ENCODE data around the gene BUD23. TPM values are rescaled to one million over a fixed set of nuclear protein-coding genes. Genes with fewer than 3 reads are reported as not detected.
A peak's percentile ranks its signal among the peaks of the same experiment; 100 is the strongest.

Gene BUD23
- total and polyA plus RNA-seq, 7 donors = 34.2 to 86.8 (median 37.1) TPM

GRCh38 chr7:73700581-73701134 lies 17.3 kb downstream of the BUD23 start:
- Histone ChIP-seq H3K36me3 (peaks cover 15 to 64% (median 30%) of the 10 kb centered on the region in 4 donors), H3K4me1 (peaks cover 0 to 24% (median 23%) of the 10 kb centered on the region in 4 donors), H3K27me3 (no peaks in the 10 kb centered on the region), H3K4me3 (no peak overlapping the region), H3K9me3 (no peaks in the 10 kb centered on the region), H3K27ac (no peak overlapping the region)
- no peak for DNase-seq
- TF ChIP-seq POLR2A (IDR thresholded peaks at IDR 0.05) = no peak
- TF ChIP-seq EP300 (IDR thresholded peaks at IDR 0.05) = no peak
- no peak for TF ChIP-seq CTCF (IDR thresholded peaks at IDR 0.05)
- TF ChIP-seq POLR2AphosphoS5 (IDR thresholded peaks at IDR 0.05) = no peak
- intact Hi-C loops (cut with DNase I) = no loop called here
- 90 to 91% methylated on average over 15 of the region's 15 CpGs for WGBS, 2 donors

GRCh38 chr7:73701357-73701995 lies 18.1 kb downstream of the BUD23 start:
- Histone ChIP-seq H3K4me1 (peaks cover 0 to 25% (median 23%) of the 10 kb centered on the region in 4 donors), H3K4me3 (no peak overlapping the region), H3K27ac (no peak overlapping the region), H3K27me3 (no peaks in the 10 kb centered on the region), H3K9me3 (no peaks in the 10 kb centered on the region), H3K36me3 (peaks cover 9 to 56% (median 26%) of the 10 kb centered on the region in 4 donors)
- intact Hi-C loops (cut with DNase I) = no loop called here
- TF ChIP-seq CTCF (IDR thresholded peaks at IDR 0.05) (peak in 3 of 4 experiments; percentile 21 to 45 (median 35)), EP300 (IDR thresholded peaks at IDR 0.05) (no peak)
- DNase-seq = no peak
- WGBS, 2 donors = 51 to 72% methylated on average over 13 of the region's 13 CpGs

- Histone ChIP-seq H3K36me3 (peaks cover 2 to 49% (median 23%) of the 10 kb centered on the region in 4 donors), H3K27ac (no peak overlapping the region), H3K4me3 (no peak overlapping the region), H3K27me3 (no peaks in the 10 kb centered on the region), H3K4me1 (peaks cover 0 to 25% (median 23%) of the 10 kb centered on the region in 4 donors), H3K9me3 (no peaks in the 10 kb centered on the region)
- WGBS, 2 donors = 79 to 88% methylated on average over 8 of the region's 8 CpGs
- TF ChIP-seq EP300 (IDR thresholded peaks at IDR 0.05) (no peak), POLR2A (IDR thresholded peaks at IDR 0.05) (no peak), CTCF (IDR thresholded peaks at IDR 0.05) (no peak), POLR2AphosphoS5 (IDR thresholded peaks at IDR 0.05) (no peak)
- intact Hi-C loops (cut with DNase I) = no loop called here
- no peak for DNase-seq
These were observed 18.8 kb downstream of the BUD23 start for GRCh38 chr7:73702226-73702625.

- H3K9me3 ChIP-seq = no peaks in the 10 kb centered on the region
- H3K27me3 ChIP-seq = no peaks in the 10 kb centered on the region
- peaks cover 0 to 28% (median 23%) of the 10 kb centered on the region in 4 donors for H3K4me1 ChIP-seq
- no peak overlapping the region for H3K4me3 ChIP-seq
- intact Hi-C loops (cut with DNase I) = no loop called here
- WGBS, 2 donors = 90 to 94% methylated on average over 18 of the region's 18 CpGs
- no peak for DNase-seq
- no peak overlapping the region for H3K27ac ChIP-seq
- TF ChIP-seq POLR2AphosphoS5 (IDR thresholded peaks at IDR 0.05) (no peak), POLR2A (IDR thresholded peaks at IDR 0.05) (no peak), EP300 (IDR thresholded peaks at IDR 0.05) (no peak), CTCF (IDR thresholded peaks at IDR 0.05) (no peak)
- peaks cover 0 to 44% (median 18%) of the 10 kb centered on the region in 4 donors for H3K36me3 ChIP-seq
These were observed 19.3 kb downstream of the BUD23 start for GRCh38 chr7:73702665-73703064.
